Lung (tissue), 12 donors: Measurements from ENCODE around the gene B3GNT3. TPM values are rescaled to one million over a fixed set of nuclear protein-coding genes. Genes with fewer than 3 reads are reported as not detected.

Experiments used
- ATAC-seq: fragments of 200-7000 bp; cut with Tn5 transposase; one replicate; pipeline ENCODE4 v1.9.1; 2020; ENCODE audit warnings: moderate number of reproducible peaks; ENCODE audit not compliant: insufficient read depth, low FRiP score
- DNase-seq, 3 donors: peaks; one replicate each; pipeline ENCODE4 v3.0.0-alpha.2; 2013 to 2017
- H3K27ac ChIP-seq, 2 donors: one replicate each; pipeline ENCODE4 v1.5.1; 2013; ENCODE audit warnings: mild to moderate bottlenecking in 2 of 2, moderate library complexity in 2 of 2, control low read depth in 1 of 2, inconsistent platforms in 1 of 2, low read depth in 1 of 2, low read length in 1 of 2
- H3K27me3 ChIP-seq, 3 donors: one replicate each; pipeline ENCODE4 v1.5.1; 2013; ENCODE audit warnings: low read length in 2 of 3; ENCODE audit not compliant: control insufficient read depth in 3 of 3, insufficient read depth in 3 of 3
- H3K36me3 ChIP-seq, 4 donors: one replicate each; pipeline ENCODE4 v1.5.1; 2013; ENCODE audit warnings: low read length in 4 of 4, mild to moderate bottlenecking in 1 of 4, moderate library complexity in 1 of 4; ENCODE audit not compliant: control insufficient read depth in 4 of 4, insufficient read depth in 4 of 4
- H3K4me1 ChIP-seq, 5 donors: one replicate each; pipeline ENCODE4 v1.5.1; 2013; ENCODE audit warnings: low read length in 5 of 5, mild to moderate bottlenecking in 2 of 5, moderate library complexity in 1 of 5; ENCODE audit not compliant: control insufficient read depth in 5 of 5, insufficient read depth in 5 of 5
- H3K4me3 ChIP-seq: one replicate; pipeline ENCODE4 v1.5.1; 2013; ENCODE audit warnings: mild to moderate bottlenecking, control low read depth, moderate library complexity
- H3K9ac ChIP-seq, 2 donors: one replicate each; pipeline ENCODE4 v1.5.1; 2013; ENCODE audit warnings: low read length in 2 of 2, control low read depth in 1 of 2; ENCODE audit not compliant: insufficient read depth in 1 of 2
- H3K9me3 ChIP-seq, 4 donors: one replicate each; pipeline ENCODE4 v1.5.1; 2013; ENCODE audit warnings: low read length in 3 of 4, mild to moderate bottlenecking in 1 of 4, moderate library complexity in 1 of 4; ENCODE audit not compliant: control insufficient read depth in 4 of 4, insufficient read depth in 3 of 4
- WGBS, 2 donors: extraction: QIAGEN DNeasy Blood & Tissue Kit; methylation state at CpG; one replicate each; pipeline ENCODE4 v1.1.7; 2013; 5-methylcytosine and 5-hydroxymethylcytosine counted together
- polyA plus RNA-seq, 2 donors: library from polyadenylated mRNA; stranded (reverse); fragments of 200-250 nt; gene quantifications; one replicate each; pipeline ENCODE4 v1.2.1, GENCODE V29; 2013
- total RNA-seq, 2 donors: library from RNA; depleted of rRNA in 1 of 2; stranded (reverse); fragments of >200 nt in 1 of 2; gene quantifications; one replicate each; pipeline ENCODE4 v1.2.1, GENCODE V29; 2014 to 2021
- TF ChIP-seq, protein P1 (sequence below): IDR thresholded peaks from 2 replicates; pipeline ENCODE4 v1.5.1; 2012; ENCODE audit warnings: mild to moderate bottlenecking; ENCODE audit errors: control extremely low read depth, extremely low read depth
- donor health status: control.
- donor health status: control.
- donor health status: Bipolar disorder and iron deficiency.
- donor health status: healthy.
- donor health status: DM: yes; HTN: yes; CAD: no.

The B3GNT3 gene
- total and polyA plus RNA-seq, 4 donors, result 1.00 to 3.0 (median 2.0) TPM

DNA sequence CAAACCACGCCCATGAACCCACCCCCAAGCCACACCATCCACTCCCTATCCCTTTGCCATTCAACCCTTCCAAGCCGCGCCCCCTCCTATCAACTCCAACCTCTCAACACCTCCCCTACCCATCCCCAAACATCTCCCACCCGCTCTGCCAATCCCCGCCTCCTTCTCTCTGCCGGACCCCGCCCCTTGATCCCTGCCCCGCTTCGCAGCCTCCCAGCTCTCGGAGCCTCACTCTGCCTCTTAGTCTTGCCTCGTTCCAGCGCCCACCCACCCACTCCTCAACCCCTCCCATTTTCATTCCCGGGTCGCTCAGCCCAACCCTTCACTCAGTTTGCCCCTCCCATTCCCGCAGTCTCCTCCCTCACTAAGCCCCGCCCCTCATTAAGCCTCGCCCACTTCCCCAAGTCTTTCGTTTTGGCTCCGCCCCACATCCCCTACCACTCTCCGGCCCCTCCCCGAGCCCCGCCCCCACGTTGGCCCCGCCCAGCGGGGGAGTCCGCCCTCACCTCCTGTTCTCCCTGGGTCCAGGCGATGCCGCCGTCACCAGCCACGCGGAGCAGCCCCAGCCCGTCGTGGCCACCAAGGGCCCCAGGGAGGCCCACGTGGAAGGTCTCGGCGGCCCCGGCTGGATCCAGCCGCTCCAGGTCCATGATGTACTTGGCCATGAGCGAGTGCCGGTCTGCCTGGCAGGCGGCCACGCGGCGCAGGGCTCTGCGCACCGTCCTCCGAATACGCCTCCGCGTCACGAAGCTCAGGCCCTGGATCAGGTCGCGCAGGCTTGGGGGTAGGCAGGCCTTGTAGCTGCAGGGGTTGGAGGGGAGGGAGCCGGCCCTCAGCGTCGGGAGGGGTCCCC is 47.1 kb downstream of the B3GNT3 start:
- Histone ChIP-seq H3K27ac (no peak overlapping the region), H3K36me3 (peaks cover 0 to 20% (median 0%) of the 10 kb centered on the region in 4 donors), H3K9me3 (peaks cover 0 to 2% (median 0%) of the 10 kb centered on the region in 4 donors), H3K4me3 (no peak overlapping the region), H3K9ac (no peak overlapping the region), H3K4me1 (peaks cover 0 to 4% (median 0%) of the 10 kb centered on the region in 5 donors), H3K27me3 (peaks cover 0 to 7% (median 0%) of the 10 kb centered on the region in 3 donors)
- peak; percentile 79 to 84 (median 79) for DNase-seq
- ATAC-seq, result peak; percentile 49
- TF ChIP-seq, protein P1, sequence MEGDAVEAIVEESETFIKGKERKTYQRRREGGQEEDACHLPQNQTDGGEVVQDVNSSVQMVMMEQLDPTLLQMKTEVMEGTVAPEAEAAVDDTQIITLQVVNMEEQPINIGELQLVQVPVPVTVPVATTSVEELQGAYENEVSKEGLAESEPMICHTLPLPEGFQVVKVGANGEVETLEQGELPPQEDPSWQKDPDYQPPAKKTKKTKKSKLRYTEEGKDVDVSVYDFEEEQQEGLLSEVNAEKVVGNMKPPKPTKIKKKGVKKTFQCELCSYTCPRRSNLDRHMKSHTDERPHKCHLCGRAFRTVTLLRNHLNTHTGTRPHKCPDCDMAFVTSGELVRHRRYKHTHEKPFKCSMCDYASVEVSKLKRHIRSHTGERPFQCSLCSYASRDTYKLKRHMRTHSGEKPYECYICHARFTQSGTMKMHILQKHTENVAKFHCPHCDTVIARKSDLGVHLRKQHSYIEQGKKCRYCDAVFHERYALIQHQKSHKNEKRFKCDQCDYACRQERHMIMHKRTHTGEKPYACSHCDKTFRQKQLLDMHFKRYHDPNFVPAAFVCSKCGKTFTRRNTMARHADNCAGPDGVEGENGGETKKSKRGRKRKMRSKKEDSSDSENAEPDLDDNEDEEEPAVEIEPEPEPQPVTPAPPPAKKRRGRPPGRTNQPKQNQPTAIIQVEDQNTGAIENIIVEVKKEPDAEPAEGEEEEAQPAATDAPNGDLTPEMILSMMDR, result no peak
- WGBS, 2 donors, result 45 to 70% methylated on average over 56 of the region's 56 CpGs

DNA sequence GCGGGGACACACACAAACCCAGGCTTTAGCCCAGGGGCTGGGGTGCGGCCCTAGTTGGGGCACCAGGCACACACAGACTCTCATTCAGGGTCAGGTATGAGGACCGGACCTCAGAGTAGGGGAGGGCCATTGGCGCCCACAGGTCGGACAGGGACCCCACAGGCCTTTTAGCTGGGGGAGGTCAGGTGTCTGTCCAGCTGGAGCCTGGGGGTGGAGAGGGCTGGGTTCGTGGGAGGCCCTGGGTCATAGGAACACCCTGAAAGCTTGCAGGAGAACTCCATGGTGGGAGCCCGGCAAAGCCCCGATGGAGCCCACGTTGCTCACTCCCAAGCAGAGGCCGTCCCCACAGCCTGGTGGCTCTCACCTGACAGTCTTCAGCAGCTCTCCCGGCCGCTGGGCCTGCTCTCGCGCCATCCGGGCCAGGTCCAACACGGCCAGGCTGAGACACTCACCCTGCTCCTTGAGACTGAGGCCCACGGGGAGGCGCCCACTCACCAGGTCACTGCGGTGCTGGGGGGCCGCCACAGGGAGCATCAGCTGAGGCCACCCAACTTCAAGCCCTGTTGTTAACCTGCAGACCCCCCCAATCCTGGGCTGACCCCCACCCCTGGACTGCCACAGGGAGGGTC is 47.8 kb downstream of the B3GNT3 start:
- TF ChIP-seq, protein P1, result no peak
- Histone ChIP-seq H3K9ac (no peak overlapping the region), H3K4me3 (no peak overlapping the region), H3K4me1 (peaks cover 0 to 7% (median 0%) of the 10 kb centered on the region in 5 donors), H3K27ac (no peak overlapping the region), H3K36me3 (peaks cover 0 to 18% (median 0%) of the 10 kb centered on the region in 4 donors), H3K27me3 (peaks cover 0 to 10% (median 0%) of the 10 kb centered on the region in 3 donors), H3K9me3 (peaks cover 0 to 2% (median 0%) of the 10 kb centered on the region in 4 donors)
- DNase-seq (no peak), ATAC-seq (no peak)
- WGBS, 2 donors, result 74 to 86% methylated on average over 19 to 20 of the region's 20 CpGs

- WGBS, 2 donors, result 82 to 89% methylated on average over 9 of the region's 9 CpGs
Observed at GRCh38 chr19:17843292-17843827, 48.4 kb downstream of the B3GNT3 start.

More at GRCh38 chr19:17843292-17843827, 48.4 kb downstream of the B3GNT3 start:
- Histone ChIP-seq H3K27ac (no peak overlapping the region), H3K27me3 (peaks cover 0 to 10% (median 0%) of the 10 kb centered on the region in 3 donors), H3K9ac (no peak overlapping the region), H3K36me3 (peaks cover 0 to 16% (median 0%) of the 10 kb centered on the region in 4 donors), H3K4me1 (peaks cover 0 to 8% (median 0%) of the 10 kb centered on the region in 5 donors), H3K4me3 (no peak overlapping the region), H3K9me3 (peaks cover 0 to 2% (median 0%) of the 10 kb centered on the region in 4 donors)
- ATAC-seq, result no peak
- no peak for DNase-seq
- TF ChIP-seq, protein P1, result no peak
